ENCODE data around the gene MPV17L.
"Not testable (repeated sequence)": the region's sequence is repeated elsewhere in the genome, so short reads cannot be mapped to it uniquely, and the experiment has no call there.

The MPV17L gene

DNA sequence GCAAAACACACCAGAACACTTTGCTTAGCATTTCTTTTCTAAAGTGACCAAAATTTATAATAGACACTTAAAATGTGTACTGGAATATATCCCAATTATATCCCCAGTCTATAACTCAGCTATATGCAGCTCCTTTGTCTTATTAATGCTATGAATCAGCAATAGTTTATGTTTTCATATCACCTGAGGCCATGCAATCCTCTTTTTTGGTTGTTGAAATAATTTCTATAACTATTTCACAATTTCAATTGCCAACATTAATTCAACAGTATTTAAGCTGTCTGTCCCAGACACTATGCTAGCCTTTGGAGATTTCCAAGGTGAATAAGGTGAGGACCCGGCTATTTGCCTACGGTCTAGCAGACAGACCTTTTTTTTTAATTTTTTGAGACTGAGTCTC is 21.6 kb downstream of the MPV17L start:
- Histone ChIP-seq H3K18ac (ENCODE audit: low read depth in 1 of 2, low read length in 2 of 2) (no peak overlapping the region), H3K9ac (ENCODE audit: low read length) (no peak overlapping the region), H2AFZ (ENCODE audit: low read depth, low read length) (no peak overlapping the region), H2BK12ac (ENCODE audit: low read length in 2 of 2) (no peak overlapping the region), H2BK15ac (ENCODE audit: low read depth, poor library complexity, severe bottlenecking) (no peak overlapping the region), H3K4me1 (ENCODE audit: control insufficient read depth, insufficient read depth, low read depth, low read length) (no peaks in the 10 kb centered on the region), H3K27ac (ENCODE audit: low read length, poor library complexity, severe bottlenecking) (no peak overlapping the region), H3K79me1 (replicated peaks; ENCODE audit: low read length, poor library complexity, severe bottlenecking) (no peaks in the 10 kb centered on the region), H2BK120ac (ENCODE audit: low read depth, low read length) (no peak overlapping the region), H2AK5ac (ENCODE audit: low read length, severe bottlenecking) (no peak overlapping the region), H3K4me2 (ENCODE audit: low read length, poor library complexity, severe bottlenecking) (no peak overlapping the region), H4K91ac (ENCODE audit: low read length) (no peak overlapping the region), H3K4ac (ENCODE audit: low read depth in 1 of 2, low read length in 2 of 2) (no peak overlapping the region), H3K36me3 (ENCODE audit: control insufficient read depth in 1 of 2, insufficient read depth in 2 of 2, low read depth in 1 of 2, low read length in 2 of 2) (no peaks in the 10 kb centered on the region), H3K14ac (ENCODE audit: low read length in 2 of 2) (no peak overlapping the region), H4K8ac (ENCODE audit: low read length) (no peak overlapping the region), H3K23ac (ENCODE audit: low read length in 2 of 2) (no peak overlapping the region), H3K9me3 (ENCODE audit: control insufficient read depth, low read length) (no peaks in the 10 kb centered on the region), H3K27me3 (ENCODE audit: control insufficient read depth in 1 of 2, insufficient read depth in 1 of 2, low read length in 2 of 2) (no peaks in the 10 kb centered on the region), H2BK5ac (ENCODE audit: low read depth, low read length, poor library complexity, severe bottlenecking) (no peak overlapping the region), H3K4me3 (ENCODE audit: insufficient read depth in 1 of 2, low read depth in 1 of 2, low read length in 2 of 2) (no peak overlapping the region)
- 95% methylated on average over 2 of the region's 2 CpGs for WGBS
- no peak for DNase-seq

- Histone ChIP-seq H2BK15ac (ENCODE audit: low read depth, poor library complexity, severe bottlenecking) (no peak overlapping the region), H3K4ac (ENCODE audit: low read depth in 1 of 2, low read length in 2 of 2) (no peak overlapping the region), H3K27ac (ENCODE audit: low read length, poor library complexity, severe bottlenecking) (no peak overlapping the region), H3K14ac (ENCODE audit: low read length in 2 of 2) (no peak overlapping the region), H2AK5ac (ENCODE audit: low read length, severe bottlenecking) (no peak overlapping the region), H4K91ac (ENCODE audit: low read length) (no peak overlapping the region), H3K9ac (ENCODE audit: low read length) (no peak overlapping the region), H3K23ac (ENCODE audit: low read length in 2 of 2) (no peak overlapping the region), H2AFZ (ENCODE audit: low read depth, low read length) (no peak overlapping the region), H3K4me3 (ENCODE audit: insufficient read depth in 1 of 2, low read depth in 1 of 2, low read length in 2 of 2) (no peak overlapping the region), H3K18ac (ENCODE audit: low read depth in 1 of 2, low read length in 2 of 2) (no peak overlapping the region), H3K36me3 (ENCODE audit: control insufficient read depth in 1 of 2, insufficient read depth in 2 of 2, low read depth in 1 of 2, low read length in 2 of 2) (no peaks in the 10 kb centered on the region), H2BK120ac (ENCODE audit: low read depth, low read length) (no peak overlapping the region), H3K79me1 (replicated peaks; ENCODE audit: low read length, poor library complexity, severe bottlenecking) (no peaks in the 10 kb centered on the region), H2BK12ac (ENCODE audit: low read length in 2 of 2) (no peak overlapping the region), H2BK5ac (ENCODE audit: low read depth, low read length, poor library complexity, severe bottlenecking) (no peak overlapping the region), H3K4me1 (ENCODE audit: control insufficient read depth, insufficient read depth, low read depth, low read length) (no peaks in the 10 kb centered on the region), H4K8ac (ENCODE audit: low read length) (no peak overlapping the region), H3K27me3 (ENCODE audit: control insufficient read depth in 1 of 2, insufficient read depth in 1 of 2, low read length in 2 of 2) (no peaks in the 10 kb centered on the region), H3K9me3 (ENCODE audit: control insufficient read depth, low read length) (no peaks in the 10 kb centered on the region), H3K4me2 (ENCODE audit: low read length, poor library complexity, severe bottlenecking) (no peak overlapping the region)
- WGBS = 97% methylated on average over 3 of the region's 3 CpGs
- DNase-seq = no peak
Observed at GRCh38 chr16:15418206-15418605, 22.7 kb downstream of the MPV17L start.

DNA sequence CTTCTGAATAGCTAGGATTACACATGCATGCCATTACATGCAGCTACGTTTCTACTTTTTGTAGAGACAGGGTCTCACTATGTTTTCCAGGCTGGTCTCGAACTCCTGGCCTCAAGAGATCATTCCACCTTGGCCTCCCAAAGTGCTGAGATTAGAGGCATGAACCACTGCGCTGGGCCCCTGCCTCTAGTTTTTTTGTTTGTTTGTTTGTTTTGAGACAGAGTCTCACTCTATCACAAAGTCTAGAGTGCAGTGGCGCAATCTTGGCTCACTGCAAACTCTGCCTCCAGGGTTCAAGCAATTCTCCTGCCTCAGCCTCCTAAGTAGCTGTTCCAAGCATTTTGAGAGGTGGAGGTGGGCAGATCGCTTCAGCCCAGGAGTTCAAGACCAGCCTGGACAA is 26.1 kb downstream of the MPV17L start:
- not testable (repeated sequence) for H3K18ac ChIP-seq (ENCODE audit: low read depth in 1 of 2, low read length in 2 of 2); H2AFZ ChIP-seq (ENCODE audit: low read depth, low read length); H3K4ac ChIP-seq (ENCODE audit: low read depth in 1 of 2, low read length in 2 of 2); H3K27me3 ChIP-seq (ENCODE audit: control insufficient read depth in 1 of 2, insufficient read depth in 1 of 2, low read length in 2 of 2); H4K91ac ChIP-seq (ENCODE audit: low read length); H2BK12ac ChIP-seq (ENCODE audit: low read length in 2 of 2); H2BK5ac ChIP-seq (ENCODE audit: low read depth, low read length, poor library complexity, severe bottlenecking); H2AK5ac ChIP-seq (ENCODE audit: low read length, severe bottlenecking); H3K4me3 ChIP-seq (ENCODE audit: insufficient read depth in 1 of 2, low read depth in 1 of 2, low read length in 2 of 2); H3K23ac ChIP-seq (ENCODE audit: low read length in 2 of 2); H3K27ac ChIP-seq (ENCODE audit: low read length, poor library complexity, severe bottlenecking); H4K8ac ChIP-seq (ENCODE audit: low read length); H2BK120ac ChIP-seq (ENCODE audit: low read depth, low read length); H3K9me3 ChIP-seq (ENCODE audit: control insufficient read depth, low read length); H3K14ac ChIP-seq (ENCODE audit: low read length in 2 of 2); H2BK15ac ChIP-seq (ENCODE audit: low read depth, poor library complexity, severe bottlenecking); H3K79me1 ChIP-seq (replicated peaks; ENCODE audit: low read length, poor library complexity, severe bottlenecking); DNase-seq; H3K36me3 ChIP-seq (ENCODE audit: control insufficient read depth in 1 of 2, insufficient read depth in 2 of 2, low read depth in 1 of 2, low read length in 2 of 2); H3K4me1 ChIP-seq (ENCODE audit: control insufficient read depth, insufficient read depth, low read depth, low read length); H3K4me2 ChIP-seq (ENCODE audit: low read length, poor library complexity, severe bottlenecking); H3K9ac ChIP-seq (ENCODE audit: low read length)
- WGBS = 83% methylated on average over 4 of the region's 5 CpGs

GRCh38 chr16:15422222-15422621 is 26.7 kb downstream of the MPV17L start:
- no peak overlapping the region for H2BK15ac ChIP-seq (ENCODE audit: low read depth, poor library complexity, severe bottlenecking)
- no peak overlapping the region for H3K18ac ChIP-seq (ENCODE audit: low read depth in 1 of 2, low read length in 2 of 2)
- H2BK120ac ChIP-seq (ENCODE audit: low read depth, low read length) = no peak overlapping the region
- no peaks in the 10 kb centered on the region for H3K36me3 ChIP-seq (ENCODE audit: control insufficient read depth in 1 of 2, insufficient read depth in 2 of 2, low read depth in 1 of 2, low read length in 2 of 2)
- no peak overlapping the region for H3K27ac ChIP-seq (ENCODE audit: low read length, poor library complexity, severe bottlenecking)
- no peak overlapping the region for H3K23ac ChIP-seq (ENCODE audit: low read length in 2 of 2)
- H2BK5ac ChIP-seq (ENCODE audit: low read depth, low read length, poor library complexity, severe bottlenecking) = no peak overlapping the region
- no peak overlapping the region for H3K14ac ChIP-seq (ENCODE audit: low read length in 2 of 2)
- no peak overlapping the region for H2BK12ac ChIP-seq (ENCODE audit: low read length in 2 of 2)
- no peaks in the 10 kb centered on the region for H3K9me3 ChIP-seq (ENCODE audit: control insufficient read depth, low read length)
- no peaks in the 10 kb centered on the region for H3K4me1 ChIP-seq (ENCODE audit: control insufficient read depth, insufficient read depth, low read depth, low read length)
- no peak overlapping the region for H3K4me3 ChIP-seq (ENCODE audit: insufficient read depth in 1 of 2, low read depth in 1 of 2, low read length in 2 of 2)
- H3K79me1 ChIP-seq (replicated peaks; ENCODE audit: low read length, poor library complexity, severe bottlenecking) = no peaks in the 10 kb centered on the region
- no peaks in the 10 kb centered on the region for H3K27me3 ChIP-seq (ENCODE audit: control insufficient read depth in 1 of 2, insufficient read depth in 1 of 2, low read length in 2 of 2)
- H4K8ac ChIP-seq (ENCODE audit: low read length) = no peak overlapping the region
- H2AK5ac ChIP-seq (ENCODE audit: low read length, severe bottlenecking) = no peak overlapping the region
- H3K9ac ChIP-seq (ENCODE audit: low read length) = no peak overlapping the region
- no peak overlapping the region for H3K4ac ChIP-seq (ENCODE audit: low read depth in 1 of 2, low read length in 2 of 2)
- H4K91ac ChIP-seq (ENCODE audit: low read length) = no peak overlapping the region
- no peak overlapping the region for H3K4me2 ChIP-seq (ENCODE audit: low read length, poor library complexity, severe bottlenecking)
- no peak overlapping the region for H2AFZ ChIP-seq (ENCODE audit: low read depth, low read length)
- DNase-seq = no peak
- WGBS = 98% methylated on average over 6 of the region's 8 CpGs

Measured in mesenchymal stem cell (in vitro differentiated cells and primary cell).